Neural cell (in vitro differentiated cells): Measurements from ENCODE around the gene SPATA32.

Source experiments
- EZH2 ChIP-seq: fragments of 200-600, 300-800 bp; shearing (Covaris generic), sonication (generic); IDR thresholded peaks from 2 replicates; pipeline ENCODE4 v1.6.1; 2014; ENCODE audit warnings: antibody characterized with exemption, low read length, borderline replicate concordance, mild to moderate bottlenecking; ENCODE audit not compliant: insufficient read depth, poor library complexity, severe bottlenecking
- MXI1 ChIP-seq: fragments of 450-650 bp; conservative IDR thresholded peaks from 2 replicates; pipeline ENCODE4 v1.6.1; 2014; ENCODE audit warnings: antibody characterized with exemption, mild to moderate bottlenecking; ENCODE audit not compliant: poor library complexity, severe bottlenecking
- POLR2AphosphoS5 ChIP-seq: IDR thresholded peaks from 2 replicates; pipeline ENCODE4 v1.6.1; 2012
- RAD21 ChIP-seq: fragments of 450-650 bp; conservative IDR thresholded peaks from 2 replicates; pipeline ENCODE4 v1.6.1; 2014; ENCODE audit warnings: antibody characterized with exemption, mild to moderate bottlenecking, moderate library complexity
- TAF1 ChIP-seq: IDR thresholded peaks from 2 replicates; pipeline ENCODE4 v1.6.1; 2012; ENCODE audit warnings: low read depth
- TF ChIP-seq, protein P1 (sequence below): fragments of 450-650 bp; IDR thresholded peaks from 2 replicates; pipeline ENCODE4 v1.5.1; 2014; ENCODE audit warnings: antibody characterized with exemption, mild to moderate bottlenecking, moderate library complexity; ENCODE audit not compliant: poor library complexity, severe bottlenecking
- TF ChIP-seq, protein P2 (sequence below): IDR thresholded peaks from 2 replicates; pipeline ENCODE4 v1.6.1; 2012; ENCODE audit warnings: borderline replicate concordance

DNA sequence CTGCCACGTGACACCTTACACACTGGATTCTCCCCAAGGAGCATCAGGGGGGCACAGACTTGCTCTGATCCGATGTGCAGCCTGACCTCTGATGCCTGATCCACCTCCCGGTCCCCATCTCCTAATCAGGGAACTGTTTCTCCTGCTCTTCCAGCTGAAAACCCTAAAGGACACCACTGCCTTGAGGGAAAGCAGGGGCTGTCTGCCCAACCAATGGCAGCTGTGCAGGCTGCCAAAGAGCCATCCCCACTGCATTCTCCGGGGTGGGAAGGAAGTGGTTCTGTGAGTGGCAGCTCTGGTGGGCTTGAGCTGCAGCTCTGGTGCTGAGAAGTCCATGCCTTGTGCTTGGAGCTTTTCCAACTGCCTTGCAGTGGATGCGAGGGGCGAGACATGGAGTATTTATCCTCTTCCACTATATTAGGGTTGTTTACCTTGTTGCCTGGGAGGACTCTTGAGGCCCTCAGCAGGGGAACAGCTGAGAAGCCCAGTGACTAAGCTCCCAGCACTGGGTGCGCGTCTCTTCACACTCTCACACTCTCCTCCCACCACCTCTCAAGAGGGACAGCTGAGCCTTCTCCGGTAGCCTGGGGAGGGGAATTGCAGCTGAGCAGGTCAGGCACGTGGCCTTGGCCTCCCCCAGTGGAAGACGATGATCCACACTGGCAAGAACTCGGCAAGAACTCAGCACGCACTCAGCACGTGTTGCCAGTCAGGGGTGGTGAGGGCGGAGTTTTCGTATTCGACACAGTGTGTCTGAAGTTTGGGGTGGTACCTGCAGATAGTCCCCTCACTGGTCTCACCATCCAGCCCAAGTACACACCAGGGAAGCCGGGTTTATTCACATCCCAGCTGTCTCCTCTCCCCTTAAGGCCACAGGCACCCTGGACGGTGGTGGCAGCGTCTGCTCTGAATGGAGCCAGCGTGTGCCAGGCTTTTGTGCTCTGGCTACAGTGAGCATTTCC lies 21.1 kb upstream of the SPATA32 start:
- TF ChIP-seq TAF1 (no peak), EZH2 (no peak), RAD21 (no peak), POLR2AphosphoS5 (no peak), MXI1 (no peak)
- TF ChIP-seq, protein P1, sequence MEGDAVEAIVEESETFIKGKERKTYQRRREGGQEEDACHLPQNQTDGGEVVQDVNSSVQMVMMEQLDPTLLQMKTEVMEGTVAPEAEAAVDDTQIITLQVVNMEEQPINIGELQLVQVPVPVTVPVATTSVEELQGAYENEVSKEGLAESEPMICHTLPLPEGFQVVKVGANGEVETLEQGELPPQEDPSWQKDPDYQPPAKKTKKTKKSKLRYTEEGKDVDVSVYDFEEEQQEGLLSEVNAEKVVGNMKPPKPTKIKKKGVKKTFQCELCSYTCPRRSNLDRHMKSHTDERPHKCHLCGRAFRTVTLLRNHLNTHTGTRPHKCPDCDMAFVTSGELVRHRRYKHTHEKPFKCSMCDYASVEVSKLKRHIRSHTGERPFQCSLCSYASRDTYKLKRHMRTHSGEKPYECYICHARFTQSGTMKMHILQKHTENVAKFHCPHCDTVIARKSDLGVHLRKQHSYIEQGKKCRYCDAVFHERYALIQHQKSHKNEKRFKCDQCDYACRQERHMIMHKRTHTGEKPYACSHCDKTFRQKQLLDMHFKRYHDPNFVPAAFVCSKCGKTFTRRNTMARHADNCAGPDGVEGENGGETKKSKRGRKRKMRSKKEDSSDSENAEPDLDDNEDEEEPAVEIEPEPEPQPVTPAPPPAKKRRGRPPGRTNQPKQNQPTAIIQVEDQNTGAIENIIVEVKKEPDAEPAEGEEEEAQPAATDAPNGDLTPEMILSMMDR = no peak
- TF ChIP-seq, protein P2, sequence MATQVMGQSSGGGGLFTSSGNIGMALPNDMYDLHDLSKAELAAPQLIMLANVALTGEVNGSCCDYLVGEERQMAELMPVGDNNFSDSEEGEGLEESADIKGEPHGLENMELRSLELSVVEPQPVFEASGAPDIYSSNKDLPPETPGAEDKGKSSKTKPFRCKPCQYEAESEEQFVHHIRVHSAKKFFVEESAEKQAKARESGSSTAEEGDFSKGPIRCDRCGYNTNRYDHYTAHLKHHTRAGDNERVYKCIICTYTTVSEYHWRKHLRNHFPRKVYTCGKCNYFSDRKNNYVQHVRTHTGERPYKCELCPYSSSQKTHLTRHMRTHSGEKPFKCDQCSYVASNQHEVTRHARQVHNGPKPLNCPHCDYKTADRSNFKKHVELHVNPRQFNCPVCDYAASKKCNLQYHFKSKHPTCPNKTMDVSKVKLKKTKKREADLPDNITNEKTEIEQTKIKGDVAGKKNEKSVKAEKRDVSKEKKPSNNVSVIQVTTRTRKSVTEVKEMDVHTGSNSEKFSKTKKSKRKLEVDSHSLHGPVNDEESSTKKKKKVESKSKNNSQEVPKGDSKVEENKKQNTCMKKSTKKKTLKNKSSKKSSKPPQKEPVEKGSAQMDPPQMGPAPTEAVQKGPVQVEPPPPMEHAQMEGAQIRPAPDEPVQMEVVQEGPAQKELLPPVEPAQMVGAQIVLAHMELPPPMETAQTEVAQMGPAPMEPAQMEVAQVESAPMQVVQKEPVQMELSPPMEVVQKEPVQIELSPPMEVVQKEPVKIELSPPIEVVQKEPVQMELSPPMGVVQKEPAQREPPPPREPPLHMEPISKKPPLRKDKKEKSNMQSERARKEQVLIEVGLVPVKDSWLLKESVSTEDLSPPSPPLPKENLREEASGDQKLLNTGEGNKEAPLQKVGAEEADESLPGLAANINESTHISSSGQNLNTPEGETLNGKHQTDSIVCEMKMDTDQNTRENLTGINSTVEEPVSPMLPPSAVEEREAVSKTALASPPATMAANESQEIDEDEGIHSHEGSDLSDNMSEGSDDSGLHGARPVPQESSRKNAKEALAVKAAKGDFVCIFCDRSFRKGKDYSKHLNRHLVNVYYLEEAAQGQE = no peak
